C1 segment of cervical spinal cord (tissue), 14 donors: ENCODE results near the gene ATP9A.
"Not testable (repeated sequence)": the region's sequence is repeated elsewhere in the genome, so short reads cannot be mapped to it uniquely, and the experiment has no call there.

ENCODE experiments used
- DNase-seq, 14 donors: peaks; one replicate each; lab custom pipeline; 2025; lab: John Stamatoyannopoulos, UW

The ATP9A gene

GRCh38 chr20:51729771-51730170 lies 38.4 kb downstream of the ATP9A start:
- no peak for DNase-seq

GRCh38 chr20:51728737-51729136 lies 39.5 kb downstream of the ATP9A start:
- DNase-seq, result no peak

GRCh38 chr20:51727872-51728271 lies 40.3 kb downstream of the ATP9A start:
- DNase-seq, result no peak

DNA sequence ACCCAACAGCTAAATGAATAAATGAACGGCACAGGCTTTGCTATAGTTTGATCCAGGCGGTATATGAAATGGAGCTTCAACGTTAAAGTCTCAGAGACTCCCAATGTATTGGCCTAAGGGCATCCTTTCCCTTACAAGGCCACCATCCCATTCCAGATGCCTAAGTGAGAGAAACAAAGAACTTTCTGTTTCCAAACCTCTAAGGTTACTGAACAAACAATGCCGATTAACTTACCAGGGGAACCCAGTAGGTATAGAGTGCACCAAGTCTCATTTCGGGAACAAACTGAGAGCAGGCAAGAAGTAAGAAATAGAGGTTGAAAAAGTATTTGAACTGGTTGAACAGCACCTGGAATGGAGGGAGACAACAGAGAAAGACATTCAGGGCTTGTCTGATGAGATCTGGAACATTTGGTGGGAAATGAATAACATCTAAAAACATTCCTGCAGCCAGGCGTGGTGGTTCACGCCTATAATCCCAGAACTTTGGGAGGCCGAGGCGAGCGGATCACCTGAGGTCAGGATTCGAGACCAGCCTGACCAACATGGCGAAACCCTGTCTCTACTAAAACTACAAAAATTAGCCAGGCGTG lies 42.5 kb downstream of the ATP9A start:
- no peak for DNase-seq

- DNase-seq, result not testable (repeated sequence)
Observed at GRCh38 chr20:51723026-51723425, 45.2 kb downstream of the ATP9A start.

DNA sequence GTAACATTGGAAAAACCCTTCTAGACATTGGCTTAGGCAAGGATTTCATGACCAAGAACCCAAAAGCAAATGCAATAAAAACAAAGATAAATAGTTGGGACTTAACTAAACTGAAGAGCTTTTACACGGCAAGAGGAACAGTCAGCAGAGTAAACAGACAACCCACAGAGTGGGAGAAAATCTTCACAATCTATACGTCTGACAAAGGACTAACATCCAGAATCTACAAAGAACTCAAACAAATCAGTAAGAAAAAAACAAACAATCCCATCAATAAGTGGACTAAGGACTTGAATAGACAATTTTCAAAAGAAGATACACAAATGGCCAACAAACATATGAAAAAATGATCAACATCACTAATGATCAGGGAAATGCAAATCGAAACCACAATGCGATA lies 45.9 kb downstream of the ATP9A start:
- DNase-seq, result not testable (repeated sequence)

GRCh38 chr20:51720854-51721253 lies 47.3 kb downstream of the ATP9A start:
- peak in 1 of 14 donors; percentile 61 for DNase-seq

DNA sequence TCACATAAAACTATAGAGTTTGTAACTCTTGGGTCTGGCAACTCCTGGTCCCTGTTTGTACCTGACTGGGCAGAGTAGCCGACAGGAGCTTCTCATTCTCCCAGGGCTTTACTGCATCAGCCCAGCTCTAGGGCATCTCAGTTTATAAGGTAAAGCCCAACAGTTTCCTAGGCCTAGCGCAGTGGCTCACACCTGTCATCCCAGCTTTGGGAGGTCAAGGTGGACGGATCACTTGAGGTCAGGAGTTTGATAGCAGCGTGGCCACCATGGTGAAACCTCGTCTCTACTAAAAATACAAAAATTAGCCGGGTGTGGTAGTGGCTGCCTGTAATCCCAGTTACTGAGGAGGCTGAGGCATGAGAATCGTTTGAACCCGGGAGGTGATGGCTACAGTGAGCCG lies 47.8 kb downstream of the ATP9A start:
- peak in 1 of 14 donors; percentile 39 for DNase-seq

GRCh38 chr20:51715856-51716185 lies 52.4 kb downstream of the ATP9A start:
- no peak for DNase-seq

DNA sequence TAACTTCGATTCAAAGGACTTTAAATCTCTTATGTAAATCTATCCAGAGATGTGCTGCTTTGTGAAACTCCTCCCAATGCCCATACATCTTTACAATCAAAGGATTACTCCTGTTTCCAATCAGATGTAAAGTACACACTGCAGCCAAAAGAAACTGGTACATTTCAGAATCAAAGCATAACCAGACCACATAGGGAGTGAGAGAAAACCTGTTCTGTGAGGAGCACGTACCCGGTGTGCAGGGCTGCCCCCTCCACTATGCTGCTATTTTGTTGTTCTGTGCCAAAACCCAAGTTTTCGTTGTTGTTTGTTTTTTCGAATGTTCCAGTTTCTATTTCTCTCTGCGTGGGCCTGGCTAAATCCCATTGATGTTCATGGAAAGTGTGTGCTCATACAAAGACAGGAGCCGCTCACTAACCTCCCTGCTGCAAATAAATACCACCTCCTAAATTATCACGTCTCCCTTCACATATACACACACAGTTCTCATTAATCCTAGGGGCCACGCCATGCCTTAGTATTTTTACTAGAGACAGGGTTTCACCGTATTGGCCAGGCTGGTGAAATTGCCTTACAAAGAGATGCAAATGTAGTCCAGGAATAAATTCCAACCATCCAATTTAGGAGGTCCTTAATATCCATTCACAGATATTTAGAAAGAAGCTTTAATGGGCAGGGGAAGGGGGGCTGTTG lies 52.9 kb downstream of the ATP9A start:
- DNase-seq, result no peak

GRCh38 chr20:51713213-51713598 lies 55.0 kb downstream of the ATP9A start:
- peak in 1 of 14 donors; percentile 35 for DNase-seq

- peak in 10 of 14 donors; percentile 3 to 88 (median 10) for DNase-seq
Observed at GRCh38 chr20:51712501-51713212, 55.5 kb downstream of the ATP9A start.

- no peak for DNase-seq
Observed at GRCh38 chr20:51711426-51711825, 56.8 kb downstream of the ATP9A start.

DNA sequence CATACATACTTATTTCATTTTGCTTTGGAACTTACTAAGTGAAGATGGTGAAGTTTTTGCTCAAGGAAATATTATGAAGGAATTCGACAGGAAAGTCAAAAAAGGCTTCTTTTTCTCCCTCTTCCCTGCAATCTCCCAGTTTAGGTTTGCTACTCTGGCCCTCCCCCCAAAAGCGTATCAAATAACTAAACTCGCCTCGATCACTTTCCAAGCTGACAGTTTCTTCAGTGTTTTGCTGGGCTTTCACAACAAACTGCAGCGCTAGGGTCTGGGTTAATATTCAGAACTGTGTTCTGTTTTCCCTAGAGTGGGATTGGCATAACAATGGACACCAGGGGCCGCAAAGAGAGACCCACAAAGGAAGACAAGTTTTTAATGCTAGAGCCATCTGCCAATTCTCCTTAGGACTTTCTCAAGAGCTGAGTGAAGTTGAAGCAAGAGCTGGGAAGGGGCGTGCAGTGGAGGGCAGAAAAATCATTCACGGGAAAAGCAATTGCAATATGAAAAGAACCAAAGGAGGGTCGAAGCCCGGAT lies 57.8 kb downstream of the ATP9A start:
- DNase-seq, result no peak

GRCh38 chr20:51705400-51705799 lies 62.8 kb downstream of the ATP9A start:
- DNase-seq, result no peak

GRCh38 chr20:51703400-51704287 lies 64.5 kb downstream of the ATP9A start:
- no peak for DNase-seq

DNA sequence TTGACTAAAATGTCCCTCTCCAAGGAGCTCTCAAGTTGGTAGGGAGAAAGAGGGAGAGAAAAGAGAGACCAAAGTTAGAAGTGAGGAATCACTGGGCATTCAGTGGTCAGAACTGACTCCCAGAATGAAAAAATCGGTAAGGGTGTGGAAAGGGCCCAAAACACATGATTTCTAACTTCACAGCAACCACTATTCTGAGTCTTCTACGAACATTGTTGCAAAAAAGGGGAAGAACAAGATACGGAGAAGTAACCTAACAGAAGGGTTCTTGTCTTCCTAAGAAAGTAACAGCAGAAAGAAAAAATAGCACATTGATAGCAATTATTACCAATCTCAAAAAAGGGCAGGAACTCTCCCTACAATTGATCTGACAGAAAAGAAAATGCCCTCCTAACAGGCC lies 65.6 kb downstream of the ATP9A start:
- no peak for DNase-seq

GRCh38 chr20:51700809-51701285 lies 67.3 kb downstream of the ATP9A start:
- peak in 2 of 14 donors; percentile 6 to 41 for DNase-seq

- DNase-seq, result peak in 1 of 14 donors; percentile 15
Observed at GRCh38 chr20:51698252-51698651, 69.9 kb downstream of the ATP9A start.

- DNase-seq, result no peak
Observed at GRCh38 chr20:51697096-51697826, 70.9 kb downstream of the ATP9A start.
